ENCODE measurements around the gene STXBP1.
"Not testable (repeated sequence)": the region's sequence is repeated elsewhere in the genome, so short reads cannot be mapped to it uniquely, and the experiment has no call there.

STXBP1 gene

DNA sequence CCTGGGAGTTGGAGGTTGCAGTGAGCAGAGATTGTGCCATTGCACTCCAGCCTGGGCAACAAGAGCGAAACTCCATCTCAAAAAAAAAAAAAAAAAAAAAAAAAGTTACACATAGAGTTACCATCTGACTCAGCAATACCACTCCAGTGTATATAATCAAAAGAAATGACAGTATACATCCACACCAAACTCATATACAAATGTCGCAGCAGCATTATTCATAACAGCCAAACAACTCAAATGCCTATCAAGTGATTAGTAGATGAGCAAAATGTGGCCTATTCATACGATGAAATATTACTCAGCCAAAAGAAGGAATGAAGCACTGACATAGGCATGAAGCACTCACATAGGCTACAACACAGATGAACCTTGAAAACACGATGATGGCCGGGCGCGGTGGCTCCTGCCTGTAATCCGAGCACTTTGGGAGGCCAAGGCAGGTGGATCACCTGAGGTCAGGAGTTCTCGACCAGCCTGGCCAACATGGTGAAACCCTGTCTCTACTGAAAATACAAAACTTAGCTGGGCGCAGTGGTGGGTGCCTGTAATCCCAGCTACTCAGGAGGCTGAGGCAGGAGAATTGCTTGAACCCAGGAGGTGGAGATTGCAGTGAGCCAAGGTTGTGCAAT lies 9.4 kb downstream of the STXBP1 start:
- DNase-seq, result not testable (repeated sequence)

- DNase-seq, result no peak
Observed at GRCh38 chr9:127626752-127627493, 14.8 kb downstream of the STXBP1 start.

- no peak for DNase-seq
Observed at GRCh38 chr9:127627494-127627855, 15.4 kb downstream of the STXBP1 start.

- no peak for DNase-seq
Observed at GRCh38 chr9:127628758-127629467, 16.8 kb downstream of the STXBP1 start.

GRCh38 chr9:127629468-127630081 lies 17.5 kb downstream of the STXBP1 start:
- DNase-seq, result no peak

DNA sequence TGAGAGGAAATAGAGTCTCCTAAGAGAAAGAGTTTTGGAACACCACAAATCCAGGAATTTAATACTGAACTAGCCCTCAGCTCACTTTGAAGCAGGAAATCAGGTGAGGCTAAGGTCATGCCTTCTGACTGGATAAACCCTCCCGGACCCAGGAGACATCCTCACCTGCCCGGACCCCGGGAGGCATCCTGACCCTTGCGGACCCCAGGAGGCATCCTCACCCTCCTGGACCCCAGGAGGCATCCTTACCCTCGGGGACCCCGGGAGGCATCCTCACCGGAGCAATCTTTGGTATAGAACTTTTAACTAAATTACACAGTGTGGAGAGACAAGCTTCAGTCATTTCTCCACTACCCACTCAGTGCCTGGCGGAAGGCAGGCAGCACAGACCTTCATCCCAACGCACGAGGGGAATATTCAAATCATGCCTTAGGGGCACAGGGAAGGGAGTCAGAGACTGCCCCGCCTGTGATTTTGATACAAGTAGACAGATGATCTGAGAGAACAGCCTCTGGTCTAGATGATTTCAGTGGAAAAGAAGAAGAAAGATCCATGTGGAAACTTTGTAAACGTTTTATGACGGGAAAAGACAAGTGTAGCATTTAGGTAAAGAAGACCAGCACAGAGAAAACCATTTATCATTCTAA lies 21.3 kb downstream of the STXBP1 start:
- DNase-seq, result no peak

DNA sequence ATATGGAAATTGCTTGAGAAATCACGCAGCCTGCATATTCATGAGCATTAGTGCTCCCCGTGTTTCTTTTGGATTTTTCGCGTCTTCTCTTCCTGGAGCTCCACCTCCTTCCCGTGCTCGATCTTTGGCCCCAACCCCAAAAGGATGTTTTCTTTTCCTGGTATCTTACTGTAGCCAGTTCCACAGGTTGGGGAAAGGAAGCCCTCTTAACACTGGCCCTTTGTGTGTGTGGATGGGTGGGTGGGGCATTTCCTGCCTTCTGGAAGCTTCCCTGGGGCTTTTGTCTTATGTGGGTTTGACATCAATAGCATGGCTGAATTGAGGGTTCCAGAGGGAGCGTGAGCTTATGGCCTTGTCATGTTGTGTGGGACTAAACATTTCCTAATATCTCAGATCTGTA lies 21.9 kb downstream of the STXBP1 start:
- DNase-seq, result no peak

DNA sequence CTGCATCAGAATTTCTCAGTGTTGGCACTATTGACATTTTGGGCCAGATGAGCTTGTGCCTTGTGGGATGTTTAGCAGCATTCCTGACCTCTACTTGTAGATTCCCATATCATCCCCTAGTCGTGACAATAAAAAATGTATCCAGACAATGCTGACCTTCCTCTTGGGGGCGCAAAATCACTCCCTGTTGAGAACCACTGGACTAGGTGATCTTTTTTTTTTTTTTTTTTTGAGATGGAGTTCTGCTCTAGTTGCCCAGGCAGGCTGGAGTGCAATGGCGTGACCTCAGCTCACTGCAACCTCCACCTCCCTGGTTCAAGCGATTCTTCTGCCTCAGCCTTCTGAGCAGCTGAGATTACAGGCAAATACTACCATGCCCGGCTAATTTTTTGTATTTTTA lies 22.6 kb downstream of the STXBP1 start:
- peak; percentile 19 for DNase-seq

DNA sequence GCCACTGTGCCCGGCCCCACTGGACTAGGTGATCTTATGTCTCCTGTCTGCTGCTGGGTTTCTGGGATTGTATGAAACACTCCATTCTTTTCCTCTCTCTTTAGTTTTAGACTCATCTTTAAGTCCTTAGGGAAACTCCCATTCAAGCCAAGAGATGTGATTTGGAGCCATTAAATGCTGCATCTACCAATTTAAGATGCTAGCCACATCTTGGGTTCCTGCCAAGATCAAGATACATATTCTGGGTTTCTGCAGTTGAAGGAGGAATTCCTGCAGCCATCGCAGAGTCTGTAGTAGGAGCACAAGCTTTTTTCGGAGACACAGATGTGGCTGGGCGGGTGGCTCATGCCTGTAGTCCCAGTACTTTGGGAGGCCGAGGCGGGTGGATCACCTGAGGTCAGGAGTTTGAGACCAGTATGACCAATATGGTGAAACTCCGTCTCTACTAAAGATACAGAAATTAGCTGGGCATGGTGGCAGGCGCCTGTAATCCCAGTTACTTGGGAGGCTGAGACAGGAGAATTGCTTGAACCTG lies 23.2 kb downstream of the STXBP1 start:
- DNase-seq, result no peak

- DNase-seq, result no peak
Observed at GRCh38 chr9:127637322-127637847, 25.3 kb downstream of the STXBP1 start.

- DNase-seq, result no peak
Observed at GRCh38 chr9:127640908-127641545, 28.9 kb downstream of the STXBP1 start.

GRCh38 chr9:127642082-127642740 lies 30.1 kb downstream of the STXBP1 start:
- peak; percentile 2 for DNase-seq

DNA sequence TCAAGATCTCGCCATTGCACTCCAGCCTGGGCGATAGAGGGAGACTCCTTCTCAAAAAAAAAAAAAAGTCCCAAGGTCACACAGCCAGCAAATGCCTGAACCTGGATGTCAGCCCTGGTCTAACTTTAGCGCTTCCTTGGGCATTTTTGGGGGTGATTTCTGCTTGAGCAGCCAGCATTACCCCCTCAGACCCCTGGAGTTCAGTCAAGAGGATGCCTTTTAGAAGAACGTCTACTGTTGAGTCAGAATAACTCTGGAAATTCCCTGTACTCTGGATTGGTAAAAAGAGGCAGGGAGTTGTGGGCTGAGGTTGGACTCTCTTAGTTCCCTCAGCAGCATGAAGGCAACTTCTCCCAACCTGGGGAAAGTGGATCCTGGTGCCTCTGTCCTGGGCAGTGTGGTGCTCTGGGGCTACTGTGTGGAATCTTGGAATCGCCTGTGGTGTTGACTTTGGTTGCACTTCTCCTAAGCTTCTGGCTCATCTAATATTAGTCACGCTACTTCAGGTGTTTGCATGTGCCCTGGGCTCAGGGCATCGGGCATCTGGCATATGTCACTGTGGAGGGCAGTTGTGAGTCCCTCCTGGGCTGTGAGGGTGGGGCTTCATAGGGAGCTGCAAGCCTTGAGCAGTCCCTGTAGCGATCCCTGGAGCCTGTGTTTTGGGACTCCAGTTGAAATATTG lies 32.2 kb downstream of the STXBP1 start:
- DNase-seq, result no peak

DNA sequence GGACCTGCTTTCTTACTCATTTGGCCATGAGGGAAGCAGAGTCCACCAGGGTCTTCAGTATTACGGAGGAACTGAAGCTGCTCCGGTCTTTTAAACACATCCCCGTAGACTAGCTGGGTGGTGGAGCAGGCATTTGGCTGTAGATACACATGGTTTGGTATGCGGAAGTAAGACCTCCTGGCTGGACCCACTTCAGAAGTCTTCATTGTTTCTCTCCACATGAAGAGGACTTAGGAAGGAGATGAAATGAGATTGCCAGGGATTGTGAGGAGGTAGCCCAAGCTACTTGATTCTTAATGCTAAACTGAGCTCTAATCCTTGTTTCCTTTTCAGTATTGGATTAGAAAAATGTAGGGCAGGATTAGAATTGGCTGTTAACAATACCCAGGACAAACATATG lies 32.9 kb downstream of the STXBP1 start:
- DNase-seq, result no peak

- DNase-seq, result no peak
Observed at GRCh38 chr9:127647451-127647850, 35.4 kb downstream of the STXBP1 start.

DNA sequence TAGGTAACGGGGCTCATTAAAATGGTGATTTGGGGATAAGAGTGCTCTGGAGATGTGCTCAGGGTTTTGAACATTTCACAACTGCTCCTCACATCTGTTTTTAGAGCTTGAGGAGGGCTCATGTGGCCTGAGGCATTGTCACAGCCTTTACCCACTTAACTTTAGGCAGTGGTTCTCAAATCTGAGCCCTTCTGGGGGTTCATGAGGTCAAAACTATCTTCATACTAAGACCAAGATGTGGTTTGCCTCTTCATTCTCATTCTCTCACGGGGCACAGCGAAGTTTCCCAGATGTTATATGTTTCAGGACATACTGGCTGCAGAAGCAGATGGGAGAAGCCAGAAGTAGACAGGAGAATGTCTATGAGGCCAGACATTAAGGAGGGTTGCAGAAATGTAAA lies 38.4 kb downstream of the STXBP1 start:
- peak; percentile 6 for DNase-seq

DNA sequence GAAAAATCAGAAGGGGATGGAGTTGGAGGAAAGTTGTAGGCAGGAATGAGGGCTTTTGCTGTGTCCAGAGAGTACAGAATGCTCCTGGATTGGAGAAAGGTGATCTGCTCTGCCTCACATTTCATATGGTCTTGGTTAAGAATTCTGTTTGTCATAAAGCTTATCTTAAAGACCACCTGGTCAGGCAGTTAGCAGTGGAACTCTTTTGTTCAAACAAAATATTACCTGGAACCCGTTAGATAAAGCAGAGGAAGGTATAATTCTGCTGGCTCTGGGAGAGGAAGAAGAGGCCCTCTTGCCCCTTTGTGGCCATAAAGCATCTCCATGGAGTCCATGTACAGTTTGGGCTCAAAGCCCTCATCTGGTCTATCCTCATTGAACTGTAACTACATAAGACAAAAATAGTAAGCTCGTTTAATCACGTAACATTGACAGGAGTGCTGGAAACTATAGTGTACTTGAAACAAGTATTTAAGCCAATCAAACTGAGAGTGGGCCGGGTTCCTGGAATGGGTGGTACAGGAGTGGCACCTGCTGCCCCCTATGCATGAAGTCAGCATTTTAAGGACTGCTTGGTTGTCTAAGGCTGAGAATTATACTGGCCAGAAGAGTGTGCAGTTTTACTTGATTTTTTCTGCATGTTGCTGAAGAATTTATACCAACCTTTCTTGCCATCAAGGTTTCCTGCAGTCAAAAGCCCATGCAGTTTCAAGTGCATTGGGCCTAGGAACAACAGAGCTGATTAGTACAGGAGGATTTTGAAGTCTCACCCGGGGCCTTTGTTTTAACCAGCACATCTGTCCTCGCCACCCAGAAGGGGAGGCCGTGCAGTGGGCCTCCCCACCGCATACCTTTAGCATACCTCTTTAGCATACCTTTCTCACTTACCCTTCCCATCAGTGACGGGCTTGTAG lies 39.9 kb downstream of the STXBP1 start:
- DNase-seq, result no peak

- DNase-seq, result no peak
Observed at GRCh38 chr9:127652733-127653132, 40.7 kb downstream of the STXBP1 start.

DNA sequence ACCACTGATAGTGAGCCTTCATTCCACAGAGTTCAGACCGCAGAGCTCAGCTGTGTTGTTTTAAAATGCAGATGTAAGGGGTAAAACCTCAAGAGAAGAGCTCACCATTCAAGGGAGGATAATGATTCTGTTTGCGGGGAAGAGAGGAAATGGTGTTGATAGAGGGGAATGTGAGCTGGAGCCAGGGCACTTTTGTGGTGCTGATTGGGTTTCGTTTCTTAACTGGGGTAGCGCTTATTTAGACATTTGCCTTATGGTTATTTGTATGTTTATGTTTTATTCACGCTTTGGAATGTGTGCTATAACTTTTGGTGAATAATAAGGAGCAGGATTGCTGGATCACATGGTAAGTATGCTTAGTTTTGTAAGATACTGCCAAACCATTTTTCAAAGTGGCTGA lies 42.5 kb downstream of the STXBP1 start:
- no peak for DNase-seq

- DNase-seq, result no peak
Observed at GRCh38 chr9:127658428-127658827, 46.4 kb downstream of the STXBP1 start.
